Vagina (tissue), 2 donors: Measurements from ENCODE around the gene ARHGAP42. TPM values are rescaled to one million over a fixed set of nuclear protein-coding genes. Genes with fewer than 3 reads are reported as not detected.

Experiments used
- DNase-seq, 2 donors: peaks; one replicate each; pipeline ENCODE4 v3.0.0-alpha.2; 2017; ENCODE audit errors: extremely low spot score in 2 of 2
- H3K27ac ChIP-seq: fragments of 200-600 bp; sonication (generic); one replicate; pipeline ENCODE4 v1.5.1; 2019
- H3K27me3 ChIP-seq: fragments of 200-600 bp; sonication (generic); one replicate; pipeline ENCODE4 v1.5.1; 2019
- H3K36me3 ChIP-seq, 2 donors: fragments of 200-600 bp; sonication (generic); one replicate each; pipeline ENCODE4 v1.5.1; 2017 to 2019
- H3K4me1 ChIP-seq: fragments of 200-600 bp; sonication (generic); one replicate; pipeline ENCODE4 v1.5.1; 2019
- H3K4me3 ChIP-seq, 2 donors: fragments of 200-600 bp; sonication (generic); 1 replicate in 1 of 2; 2 replicates in 1 of 2; pipeline ENCODE4 v1.5.1; 2016 to 2019
- H3K9me3 ChIP-seq: fragments of 200-600 bp; sonication (generic); one replicate; pipeline ENCODE4 v1.5.1; 2019
- CTCF ChIP-seq, 3 experiments: fragments of 450-650 bp in 2 of 3; fragments of 200-600 bp in 1 of 3; sonication (generic) in 1 of 3; IDR thresholded peaks; one replicate each; pipeline ENCODE4 v1.5.1; 2017 to 2019; ENCODE audit warnings: antibody characterized with exemption in 3 of 3, mild to moderate bottlenecking in 2 of 3, moderate library complexity in 2 of 3
- POLR2A ChIP-seq, 2 donors: fragments of 450-650 bp; IDR thresholded peaks; one replicate each; pipeline ENCODE4 v1.6.1; 2017; ENCODE audit warnings: antibody characterized with exemption in 2 of 2, mild to moderate bottlenecking in 2 of 2, moderate library complexity in 2 of 2
- POLR2AphosphoS5 ChIP-seq, 2 donors: sonication (generic); formaldehyde crosslinking; IDR thresholded peaks; one replicate each; pipeline ENCODE4 v1.9.0; 2017; ENCODE audit warnings: antibody characterized with exemption in 2 of 2, mild to moderate bottlenecking in 2 of 2, low read depth in 1 of 2; ENCODE audit not compliant: insufficient read depth in 1 of 2
- intact Hi-C: fragments of 100-400 bp; cut with DNase I; formaldehyde crosslinking; loops from one replicate; pipeline ENCODE4 v1.15.1; 2023
- total RNA-seq: library from RNA; depleted of rRNA; stranded (reverse); fragments of >200 nt; gene quantifications from one replicate; pipeline ENCODE4 v1.2.3, GENCODE V29; 2016

Gene ARHGAP42
- total RNA-seq, 1 donor from 2014 or later, result 5.9 TPM

GRCh38 chr11:100769165-100769564, 82.1 kb downstream of the ARHGAP42 start:
- Histone ChIP-seq H3K27ac (no peak overlapping the region), H3K9me3 (no peaks in the 10 kb centered on the region), H3K36me3 (no peaks in the 10 kb centered on the region), H3K27me3 (no peaks in the 10 kb centered on the region), H3K4me1 (peaks cover 6% of the 10 kb centered on the region), H3K4me3 (no peak overlapping the region)
- DNase-seq, result no peak
- TF ChIP-seq POLR2A (IDR thresholded peaks at IDR 0.05), result no peak
- TF ChIP-seq POLR2AphosphoS5 (IDR thresholded peaks at IDR 0.05; ENCODE audit: insufficient read depth in 1 of 2, low read depth in 1 of 2), result no peak
- TF ChIP-seq CTCF (IDR thresholded peaks at IDR 0.05), result no peak
- intact Hi-C loops, result no loop called here

GRCh38 chr11:100769617-100770016, 82.5 kb downstream of the ARHGAP42 start:
- intact Hi-C loops, result no loop called here
- Histone ChIP-seq H3K36me3 (no peaks in the 10 kb centered on the region), H3K27me3 (no peaks in the 10 kb centered on the region), H3K27ac (no peak overlapping the region), H3K9me3 (no peaks in the 10 kb centered on the region), H3K4me3 (no peak overlapping the region), H3K4me1 (peaks cover 6% of the 10 kb centered on the region)
- TF ChIP-seq POLR2A (IDR thresholded peaks at IDR 0.05) (no peak), POLR2AphosphoS5 (IDR thresholded peaks at IDR 0.05; ENCODE audit: insufficient read depth in 1 of 2, low read depth in 1 of 2) (no peak), CTCF (IDR thresholded peaks at IDR 0.05) (no peak)
- no peak for DNase-seq

- Histone ChIP-seq H3K4me3 (no peak overlapping the region), H3K27me3 (no peaks in the 10 kb centered on the region), H3K27ac (no peak overlapping the region), H3K4me1 (peaks cover 10% of the 10 kb centered on the region), H3K36me3 (no peaks in the 10 kb centered on the region), H3K9me3 (no peaks in the 10 kb centered on the region)
- intact Hi-C loops, result no loop called here
- TF ChIP-seq CTCF (IDR thresholded peaks at IDR 0.05) (no peak), POLR2AphosphoS5 (IDR thresholded peaks at IDR 0.05; ENCODE audit: insufficient read depth in 1 of 2, low read depth in 1 of 2) (no peak), POLR2A (IDR thresholded peaks at IDR 0.05) (no peak)
- no peak for DNase-seq
Measured at GRCh38 chr11:100774132-100774531, 87.0 kb downstream of the ARHGAP42 start.

- intact Hi-C loops, result no loop called here
- DNase-seq, result no peak
- H3K4me1 ChIP-seq, result peaks cover 8% of the 10 kb centered on the region
- no peaks in the 10 kb centered on the region for H3K36me3 ChIP-seq
- no peak overlapping the region for H3K4me3 ChIP-seq
- H3K9me3 ChIP-seq, result no peaks in the 10 kb centered on the region
- no peaks in the 10 kb centered on the region for H3K27me3 ChIP-seq
- no peak overlapping the region for H3K27ac ChIP-seq
- no peak for TF ChIP-seq POLR2AphosphoS5 (IDR thresholded peaks at IDR 0.05; ENCODE audit: insufficient read depth in 1 of 2, low read depth in 1 of 2)
- no peak for TF ChIP-seq POLR2A (IDR thresholded peaks at IDR 0.05)
- TF ChIP-seq CTCF (IDR thresholded peaks at IDR 0.05), result no peak
Measured at GRCh38 chr11:100774859-100775258, 87.8 kb downstream of the ARHGAP42 start.

- H3K4me1 ChIP-seq, result peaks cover 8% of the 10 kb centered on the region
- no peak overlapping the region for H3K4me3 ChIP-seq
- H3K36me3 ChIP-seq, result no peaks in the 10 kb centered on the region
- H3K27ac ChIP-seq, result no peak overlapping the region
- no peaks in the 10 kb centered on the region for H3K9me3 ChIP-seq
- TF ChIP-seq CTCF (IDR thresholded peaks at IDR 0.05) (no peak), POLR2AphosphoS5 (IDR thresholded peaks at IDR 0.05; ENCODE audit: insufficient read depth in 1 of 2, low read depth in 1 of 2) (no peak), POLR2A (IDR thresholded peaks at IDR 0.05) (no peak)
- DNase-seq, result no peak
- intact Hi-C loops, result no loop called here
- no peaks in the 10 kb centered on the region for H3K27me3 ChIP-seq
Measured at GRCh38 chr11:100776212-100776896, 89.3 kb downstream of the ARHGAP42 start.
